Sigmoid colon (tissue), 4 donors: ENCODE data around the gene C1QTNF5.

ENCODE experiments used
- POLR2A ChIP-seq, 2 donors: fragments of 450-650 bp; IDR thresholded peaks; one replicate each; pipeline ENCODE4 v1.6.1; 2016; ENCODE audit warnings: antibody characterized with exemption in 2 of 2, mild to moderate bottlenecking in 2 of 2, moderate library complexity in 2 of 2
- POLR2AphosphoS5 ChIP-seq, 4 donors: sonication (generic); formaldehyde crosslinking; IDR thresholded peaks; one replicate each; pipeline ENCODE4 v1.6.1; 2017; ENCODE audit warnings: antibody characterized with exemption in 4 of 4
- TF ChIP-seq, protein P1 (sequence below), 4 experiments: fragments of 450-650 bp in 3 of 4; fragments of 200-600 bp in 1 of 4; IDR thresholded peaks; one replicate each; pipeline ENCODE4 v1.5.1; 2016 to 2019; ENCODE audit warnings: antibody characterized with exemption in 4 of 4, mild to moderate bottlenecking in 3 of 4, moderate library complexity in 2 of 4

DNA sequence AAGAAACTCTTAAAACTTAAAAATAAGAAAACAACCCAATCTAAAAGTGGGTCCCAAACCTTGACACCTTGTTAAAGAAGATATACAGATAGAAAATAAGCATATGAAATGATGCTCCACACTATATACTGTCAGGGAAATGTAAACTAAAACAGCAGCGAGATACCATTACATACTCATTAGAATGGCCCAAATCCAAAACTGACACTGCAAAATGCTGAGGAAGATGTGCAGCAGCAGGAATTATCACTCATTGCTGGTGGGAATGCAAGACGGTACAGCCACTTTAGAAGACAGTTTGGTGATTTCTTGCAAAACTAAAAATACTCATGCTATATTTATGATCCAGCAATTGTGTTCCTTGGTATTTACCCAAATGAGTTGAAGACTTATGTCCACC lies 11.4 kb downstream of the C1QTNF5 start:
- TF ChIP-seq, protein P1, sequence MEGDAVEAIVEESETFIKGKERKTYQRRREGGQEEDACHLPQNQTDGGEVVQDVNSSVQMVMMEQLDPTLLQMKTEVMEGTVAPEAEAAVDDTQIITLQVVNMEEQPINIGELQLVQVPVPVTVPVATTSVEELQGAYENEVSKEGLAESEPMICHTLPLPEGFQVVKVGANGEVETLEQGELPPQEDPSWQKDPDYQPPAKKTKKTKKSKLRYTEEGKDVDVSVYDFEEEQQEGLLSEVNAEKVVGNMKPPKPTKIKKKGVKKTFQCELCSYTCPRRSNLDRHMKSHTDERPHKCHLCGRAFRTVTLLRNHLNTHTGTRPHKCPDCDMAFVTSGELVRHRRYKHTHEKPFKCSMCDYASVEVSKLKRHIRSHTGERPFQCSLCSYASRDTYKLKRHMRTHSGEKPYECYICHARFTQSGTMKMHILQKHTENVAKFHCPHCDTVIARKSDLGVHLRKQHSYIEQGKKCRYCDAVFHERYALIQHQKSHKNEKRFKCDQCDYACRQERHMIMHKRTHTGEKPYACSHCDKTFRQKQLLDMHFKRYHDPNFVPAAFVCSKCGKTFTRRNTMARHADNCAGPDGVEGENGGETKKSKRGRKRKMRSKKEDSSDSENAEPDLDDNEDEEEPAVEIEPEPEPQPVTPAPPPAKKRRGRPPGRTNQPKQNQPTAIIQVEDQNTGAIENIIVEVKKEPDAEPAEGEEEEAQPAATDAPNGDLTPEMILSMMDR (IDR thresholded peaks at IDR 0.05), result no peak
- TF ChIP-seq POLR2A (IDR thresholded peaks at IDR 0.05) (no peak), POLR2AphosphoS5 (IDR thresholded peaks at IDR 0.05) (no peak)
